NCI-H1694 (cell line): ENCODE data around the gene NBEA.

Experiments used
- DNase-seq: peaks from one replicate; lab custom pipeline; 2025; lab: John Stamatoyannopoulos, UW

Gene NBEA

GRCh38 chr13:35594096-35594495, 652.0 kb downstream of the NBEA start:
- no peak for DNase-seq

- DNase-seq: no peak
Measured at GRCh38 chr13:35595181-35595580, 653.1 kb downstream of the NBEA start.

GRCh38 chr13:35596321-35597030, 654.4 kb downstream of the NBEA start:
- DNase-seq: no peak

- no peak for DNase-seq
Measured at GRCh38 chr13:35597451-35597850, 655.4 kb downstream of the NBEA start.

- no peak for DNase-seq
Measured at GRCh38 chr13:35598233-35598632, 656.2 kb downstream of the NBEA start.

- no peak for DNase-seq
Measured at GRCh38 chr13:35598790-35599369, 656.8 kb downstream of the NBEA start.

- no peak for DNase-seq
Measured at GRCh38 chr13:35599384-35599783, 657.3 kb downstream of the NBEA start.

- DNase-seq: no peak
Measured at GRCh38 chr13:35600137-35600536, 658.1 kb downstream of the NBEA start.

GRCh38 chr13:35603593-35604285, 661.7 kb downstream of the NBEA start:
- no peak for DNase-seq

- DNase-seq: no peak
Measured at GRCh38 chr13:35614666-35615065, 672.6 kb downstream of the NBEA start.

- DNase-seq: no peak
Measured at GRCh38 chr13:35617420-35617819, 675.4 kb downstream of the NBEA start.

GRCh38 chr13:35618565-35619083, 676.6 kb downstream of the NBEA start:
- DNase-seq: no peak

- no peak for DNase-seq
Measured at GRCh38 chr13:35621989-35622388, 679.9 kb downstream of the NBEA start.

- DNase-seq: no peak
Measured at GRCh38 chr13:35629026-35629425, 687.0 kb downstream of the NBEA start.

- DNase-seq: peak; percentile 1
Measured at GRCh38 chr13:35630551-35631275, 688.6 kb downstream of the NBEA start.

GRCh38 chr13:35631666-35632065, 689.6 kb downstream of the NBEA start:
- DNase-seq: no peak

GRCh38 chr13:35643625-35644024, 701.6 kb downstream of the NBEA start:
- DNase-seq: no peak

- DNase-seq: no peak
Measured at GRCh38 chr13:35646056-35646774, 704.1 kb downstream of the NBEA start.

- no peak for DNase-seq
Measured at GRCh38 chr13:35648201-35648600, 706.1 kb downstream of the NBEA start.

GRCh38 chr13:35649162-35649561, 707.1 kb downstream of the NBEA start:
- no peak for DNase-seq

GRCh38 chr13:35659796-35660195, 717.7 kb downstream of the NBEA start:
- DNase-seq: no peak

GRCh38 chr13:35664747-35665146, 722.7 kb downstream of the NBEA start:
- no peak for DNase-seq
